Head of caudate nucleus (tissue), 42 donors: Measurements from ENCODE around the gene EZH1.
A peak's percentile ranks its signal among the peaks of the same experiment; 100 is the strongest.
"Not testable (repeated sequence)": the region's sequence is repeated elsewhere in the genome, so short reads cannot be mapped to it uniquely, and the experiment has no call there.

ENCODE experiments used
- DNase-seq, 42 donors: peaks; one replicate each; pipeline versions ENCODE4 v3.0.0 to v3.0.0-alpha.2; 2020 to 2021; ENCODE audit warnings: mixed read lengths in 7 of 42
- intact Hi-C: fragments of 100-400 bp; cut with DNase I; formaldehyde crosslinking; loops from one replicate; pipeline ENCODE4 v1.15.0; 2022

Gene EZH1

GRCh38 chr17:42743595-42744282, 1.1 kb downstream of the EZH1 start:
- DNase-seq = peak in 1 of 42 donors; percentile 17
- intact Hi-C loops = no loop called here

GRCh38 chr17:42742916-42743315, 1.9 kb downstream of the EZH1 start:
- DNase-seq, intact Hi-C loops: not testable (repeated sequence)

GRCh38 chr17:42740699-42741098, 4.1 kb downstream of the EZH1 start:
- intact Hi-C loops = no loop called here
- no peak for DNase-seq

GRCh38 chr17:42725143-42725542, 19.7 kb downstream of the EZH1 start:
- no peak for DNase-seq

GRCh38 chr17:42723636-42724035, 21.2 kb downstream of the EZH1 start:
- DNase-seq = no peak
- intact Hi-C loops = loop anchor here (5.0 kb wide), 1 partner anchor 39 kb away; the partner anchor contains the start of gene RAMP2

More at GRCh38 chr17:42725143-42725542, 19.7 kb downstream of the EZH1 start:
- intact Hi-C loops = no loop called here

- intact Hi-C loops = loop anchor here (5.0 kb wide), 1 partner anchor 41 kb away; the partner anchor contains the start of gene RAMP2
- peak in 14 of 42 donors; percentile 16 to 78 (median 58) for DNase-seq
Observed at GRCh38 chr17:42720996-42721583, 23.8 kb downstream of the EZH1 start.

GRCh38 chr17:42709561-42709960, 35.3 kb downstream of the EZH1 start:
- intact Hi-C loops = no loop called here
- DNase-seq = no peak

- no peak for DNase-seq
- intact Hi-C loops = no loop called here
Observed at GRCh38 chr17:42708588-42708987, 36.3 kb downstream of the EZH1 start.

GRCh38 chr17:42706732-42707131, 38.1 kb downstream of the EZH1 start:
- intact Hi-C loops = no loop called here
- DNase-seq = no peak

GRCh38 chr17:42704837-42705494, 39.9 kb downstream of the EZH1 start:
- intact Hi-C loops = no loop called here

GRCh38 chr17:42704490-42704836, 40.4 kb downstream of the EZH1 start:
- intact Hi-C loops = no loop called here
- DNase-seq = no peak

More at GRCh38 chr17:42704837-42705494, 39.9 kb downstream of the EZH1 start:
- no peak for DNase-seq

- no peak for DNase-seq
- intact Hi-C loops = no loop called here
Observed at GRCh38 chr17:42702446-42702845, 42.4 kb downstream of the EZH1 start.

GRCh38 chr17:42700586-42701289, 44.1 kb downstream of the EZH1 start:
- DNase-seq = peak in 1 of 42 donors; percentile 46
- intact Hi-C loops = no loop called here

- intact Hi-C loops = no loop called here
- no peak for DNase-seq
Observed at GRCh38 chr17:42699415-42699740, 45.5 kb downstream of the EZH1 start.

- intact Hi-C loops = no loop called here
- DNase-seq = peak in 3 of 42 donors; percentile 5 to 49 (median 36)
Observed at GRCh38 chr17:42698736-42699414, 46.0 kb downstream of the EZH1 start.

GRCh38 chr17:42697108-42697811, 47.6 kb downstream of the EZH1 start:
- intact Hi-C loops = no loop called here
- peak in 1 of 42 donors; percentile 18 for DNase-seq

- no peak for DNase-seq
- intact Hi-C loops = no loop called here
Observed at GRCh38 chr17:42695500-42695899, 49.3 kb downstream of the EZH1 start.

- DNase-seq = no peak
- intact Hi-C loops = no loop called here
Observed at GRCh38 chr17:42694524-42694923, 50.3 kb downstream of the EZH1 start.

- no peak for DNase-seq
Observed at GRCh38 chr17:42692489-42692888, 52.4 kb downstream of the EZH1 start.

More at GRCh38 chr17:42692489-42692888, 52.4 kb downstream of the EZH1 start:
- intact Hi-C loops = no loop called here
